Right lobe of liver (tissue), 6 donors: ENCODE results near the gene RAB3A. TPM values are rescaled to one million over a fixed set of nuclear protein-coding genes. Genes with fewer than 3 reads are reported as not detected.
A peak's percentile ranks its signal among the peaks of the same experiment; 100 is the strongest.

Source experiments
- ATAC-seq, 4 donors: fragments of 200-7000 bp; cut with Tn5 transposase; one replicate each; pipeline ENCODE4 v1.9.1; 2020; ENCODE audit warnings: mild to moderate bottlenecking in 4 of 4, moderate library complexity in 4 of 4
- DNase-seq, 3 donors: peaks; one replicate each; pipeline ENCODE4 v3.0.0-alpha.2; 2020
- H3K27ac ChIP-seq, 3 donors: fragments of 200-600 bp; one replicate each; pipeline ENCODE4 v1.8.0; 2022
- H3K27me3 ChIP-seq, 2 donors: fragments of 200-600 bp; one replicate each; pipeline ENCODE4 v1.8.0; 2022
- H3K36me3 ChIP-seq, 4 donors: fragments of 200-600 bp; sonication (generic) in 1 of 4; one replicate each; pipeline versions ENCODE4 v1.5.1 to v1.8.0; 2017 to 2022; ENCODE audit warnings: control low read depth in 1 of 4
- H3K4me1 ChIP-seq, 4 donors: fragments of 200-600 bp; sonication (generic) in 1 of 4; one replicate each; pipeline versions ENCODE4 v1.5.1 to v1.8.0; 2017 to 2022; ENCODE audit warnings: control low read depth in 1 of 4
- H3K4me3 ChIP-seq, 3 donors: fragments of 200-600 bp; one replicate each; pipeline ENCODE4 v1.8.0; 2022
- H3K9me3 ChIP-seq, 4 donors: fragments of 200-600 bp; sonication (generic) in 1 of 4; one replicate each; pipeline versions ENCODE4 v1.5.1 to v1.8.0; 2017 to 2022; ENCODE audit warnings: control low read depth in 1 of 4
- CTCF ChIP-seq, 4 donors: fragments of 200-600 bp in 3 of 4; fragments of 450-650 bp in 1 of 4; IDR thresholded peaks; one replicate each; pipeline versions ENCODE4 v1.5.1 to v1.8.0; 2016 to 2022; ENCODE audit warnings: antibody characterized with exemption in 4 of 4, mild to moderate bottlenecking in 2 of 4
- POLR2A ChIP-seq: fragments of 450-650 bp; IDR thresholded peaks from one replicate; pipeline ENCODE4 v1.6.1; 2017; ENCODE audit warnings: antibody characterized with exemption, mild to moderate bottlenecking
- whole genome bisulfite sequencing: methylation state at CpG from one replicate; pipeline ENCODE4 v1.1.6; 2018; ENCODE audit warnings: low coverage, low lambda C conversion rate; ENCODE audit not compliant: insufficient coverage; ENCODE audit errors: missing lambda C conversion rate; 5-methylcytosine and 5-hydroxymethylcytosine counted together
- intact Hi-C, 2 donors: fragments of 100-400 bp; cut with DNase I; formaldehyde crosslinking; loops; one replicate each; pipeline versions ENCODE4 v1.11.2 to v1.14.1; 2022
- total RNA-seq, 6 experiments: library from RNA; depleted of rRNA in 2 of 6; stranded (reverse); fragments of >200 nt in 2 of 6; fragmentation: NEBNext Ultra II Directional in 3 of 6; extraction: Animal tissue kit (Norgen Biotek cat#: 25700) in 3 of 6; gene quantifications; one replicate each; pipeline versions ENCODE4 v1.1.0 to v1.2.4, GENCODE V29; 2016 to 2023
- donor health status: DM: no; HTN: yes; CAD: no.
- donor health status: DM: no; HTN: no; CAD: no.
- donor health status: DM: no; HTN: no; CAD: no.
- donor health status: DM: no; HTN: yes; CAD: no.
- donor health status: DM: no; HTN: yes; CAD: no.

The RAB3A gene
- total RNA-seq, 6 experiments from 2014 or later = 0.81 to 2.6 (median 1.4) TPM

GRCh38 chr19:18229915-18230314, 26.1 kb upstream of the RAB3A start:
- Histone ChIP-seq H3K27ac (no peak overlapping the region), H3K36me3 (no peaks in the 10 kb centered on the region), H3K4me1 (peaks cover 0 to 11% (median 2%) of the 10 kb centered on the region in 4 donors), H3K27me3 (peaks cover 0 to 8% of the 10 kb centered on the region in 2 donors), H3K9me3 (no peaks in the 10 kb centered on the region), H3K4me3 (no peak overlapping the region)
- DNase-seq (no peak), ATAC-seq (no peak)
- TF ChIP-seq CTCF (IDR thresholded peaks at IDR 0.05) (no peak), POLR2A (no peak)
- intact Hi-C loops = no loop called here
- 71% methylated on average over 4 of the region's 4 CpGs for WGBS

- peaks cover 0 to 14% (median 4%) of the 10 kb centered on the region in 4 donors for H3K4me1 ChIP-seq
- H3K4me3 ChIP-seq = no peak overlapping the region
- DNase-seq = no peak
- H3K9me3 ChIP-seq = no peaks in the 10 kb centered on the region
- H3K27ac ChIP-seq = no peak overlapping the region
- peak; percentile 19 to 32 (median 22) for TF ChIP-seq CTCF (IDR thresholded peaks at IDR 0.05)
- no peak for TF ChIP-seq POLR2A
- intact Hi-C loops = no loop called here
- 71% methylated on average over 1 of the region's 5 CpGs for WGBS
- no peaks in the 10 kb centered on the region for H3K36me3 ChIP-seq
- peaks cover 0 to 9% of the 10 kb centered on the region in 2 donors for H3K27me3 ChIP-seq
- no peak for ATAC-seq
Measured at GRCh38 chr19:18229474-18229873, 25.6 kb upstream of the RAB3A start.

- ATAC-seq (no peak), DNase-seq (no peak)
- Histone ChIP-seq H3K4me3 (no peak overlapping the region), H3K27me3 (peaks cover 0 to 9% of the 10 kb centered on the region in 2 donors), H3K9me3 (no peaks in the 10 kb centered on the region), H3K36me3 (no peaks in the 10 kb centered on the region), H3K27ac (no peak overlapping the region), H3K4me1 (peaks cover 0 to 14% (median 4%) of the 10 kb centered on the region in 4 donors)
- TF ChIP-seq CTCF (IDR thresholded peaks at IDR 0.05) = no peak
- TF ChIP-seq POLR2A = no peak
- 50% methylated on average over 1 of the region's 6 CpGs for WGBS
- intact Hi-C loops = no loop called here
Measured at GRCh38 chr19:18227781-18228271, 24.0 kb upstream of the RAB3A start.

- Histone ChIP-seq H3K4me3 (no peak overlapping the region), H3K4me1 (peaks cover 0 to 14% (median 4%) of the 10 kb centered on the region in 4 donors), H3K27ac (no peak overlapping the region), H3K9me3 (no peaks in the 10 kb centered on the region), H3K27me3 (peaks cover 0 to 9% of the 10 kb centered on the region in 2 donors), H3K36me3 (no peaks in the 10 kb centered on the region)
- DNase-seq = no peak
- 65% methylated on average over 5 of the region's 18 CpGs for WGBS
- intact Hi-C loops = no loop called here
- TF ChIP-seq POLR2A = no peak
- no peak for TF ChIP-seq CTCF (IDR thresholded peaks at IDR 0.05)
- no peak for ATAC-seq
Measured at GRCh38 chr19:18226956-18227780, 23.3 kb upstream of the RAB3A start.
